MCF 10A (cell line): ENCODE measurements around the gene CD109. TPM values are rescaled to one million over a fixed set of nuclear protein-coding genes. Genes with fewer than 3 reads are reported as not detected.

ENCODE experiments used
- BruUV-seq: library from RNA; stranded (reverse); fragments of 400-500 nt; replicated peaks from 2 replicates; lab custom pipeline; 2021; lab: Mats Ljungman, UMichigan
- CTCF ChIA-PET: fragments of 300-600 bp; sonication (Branson Sonifier 250); formaldehyde crosslinking; extraction: SDS; loops from one replicate; lab custom pipeline; 2021; ENCODE audit warnings: antibody characterized with exemption, inconsistent platforms; lab: Yijun Ruan, JAX
- POLR2A ChIA-PET: fragments of 300-600, 350-650 bp; sonication (Branson Sonifier 250); formaldehyde crosslinking; extraction: SDS; loops from one replicate; lab custom pipeline; 2020; ENCODE audit warnings: antibody characterized with exemption, inconsistent platforms; lab: Yijun Ruan, JAX
- DNase-seq: peaks from one replicate; pipeline ENCODE4 v3.0.0-alpha.2; 2018; ENCODE audit not compliant: unreplicated experiment
- H3K27ac Mint-ChIP-seq: one replicate; pipeline ENCODE4 v1.8.0; 2022; ENCODE audit warnings: mild to moderate bottlenecking, low read depth, mixed read lengths; ENCODE audit not compliant: unreplicated experiment
- H3K27me3 Mint-ChIP-seq: one replicate; pipeline ENCODE4 v1.8.0; 2022; ENCODE audit warnings: mixed read lengths; ENCODE audit not compliant: insufficient read depth, unreplicated experiment
- H3K36me3 Mint-ChIP-seq: one replicate; pipeline ENCODE4 v1.8.0; 2022; ENCODE audit warnings: mild to moderate bottlenecking, moderate library complexity, mixed read lengths; ENCODE audit not compliant: insufficient read depth, unreplicated experiment
- H3K4me1 Mint-ChIP-seq: one replicate; pipeline ENCODE4 v1.8.0; 2022; ENCODE audit warnings: mixed read lengths; ENCODE audit not compliant: insufficient read depth, unreplicated experiment
- H3K4me3 Mint-ChIP-seq: one replicate; pipeline ENCODE4 v1.8.0; 2022; ENCODE audit warnings: mild to moderate bottlenecking, moderate library complexity, mixed read lengths; ENCODE audit not compliant: unreplicated experiment
- H3K9me3 Mint-ChIP-seq: one replicate; pipeline ENCODE4 v1.8.0; 2022; ENCODE audit warnings: mixed read lengths; ENCODE audit not compliant: unreplicated experiment
- intact Hi-C: fragments of 100-400 bp; cut with micrococcal nuclease; formaldehyde crosslinking; loops from 2 replicates; pipeline ENCODE4 v1.14.1; 2022
- total RNA-seq: library from RNA; stranded (reverse); gene quantifications from 2 replicates; pipeline ENCODE4 v1.2.3, GENCODE V29; 2022
- TF ChIP-seq, protein P1 (sequence below): fragments of 200-600 bp; IDR thresholded peaks from one replicate; pipeline ENCODE4 v1.8.0; 2022; ENCODE audit warnings: antibody characterized with exemption, mild to moderate bottlenecking; ENCODE audit not compliant: unreplicated experiment

The CD109 gene
- total RNA-seq, 1 experiment from 2014 or later = 94.5 TPM

DNA sequence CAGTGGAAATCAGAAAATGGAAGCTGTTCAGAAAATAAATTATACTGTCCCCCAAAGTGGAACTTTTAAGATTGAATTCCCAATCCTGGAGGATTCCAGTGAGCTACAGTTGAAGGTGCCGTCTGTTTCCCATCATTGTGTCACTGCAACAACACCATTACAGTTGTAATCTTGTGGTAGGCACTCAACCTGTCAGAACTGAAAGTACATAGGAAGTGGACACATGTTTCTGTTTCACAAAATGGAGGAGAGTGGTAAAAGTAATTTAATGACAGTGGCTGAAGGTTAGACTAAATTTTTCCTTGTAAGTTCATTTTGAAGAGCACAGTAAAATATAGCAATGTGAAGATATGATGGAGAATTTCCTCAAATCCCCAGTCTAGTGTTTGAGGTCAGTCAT lies 70.0 kb downstream of the CD109 start:
- TF ChIP-seq, protein P1, sequence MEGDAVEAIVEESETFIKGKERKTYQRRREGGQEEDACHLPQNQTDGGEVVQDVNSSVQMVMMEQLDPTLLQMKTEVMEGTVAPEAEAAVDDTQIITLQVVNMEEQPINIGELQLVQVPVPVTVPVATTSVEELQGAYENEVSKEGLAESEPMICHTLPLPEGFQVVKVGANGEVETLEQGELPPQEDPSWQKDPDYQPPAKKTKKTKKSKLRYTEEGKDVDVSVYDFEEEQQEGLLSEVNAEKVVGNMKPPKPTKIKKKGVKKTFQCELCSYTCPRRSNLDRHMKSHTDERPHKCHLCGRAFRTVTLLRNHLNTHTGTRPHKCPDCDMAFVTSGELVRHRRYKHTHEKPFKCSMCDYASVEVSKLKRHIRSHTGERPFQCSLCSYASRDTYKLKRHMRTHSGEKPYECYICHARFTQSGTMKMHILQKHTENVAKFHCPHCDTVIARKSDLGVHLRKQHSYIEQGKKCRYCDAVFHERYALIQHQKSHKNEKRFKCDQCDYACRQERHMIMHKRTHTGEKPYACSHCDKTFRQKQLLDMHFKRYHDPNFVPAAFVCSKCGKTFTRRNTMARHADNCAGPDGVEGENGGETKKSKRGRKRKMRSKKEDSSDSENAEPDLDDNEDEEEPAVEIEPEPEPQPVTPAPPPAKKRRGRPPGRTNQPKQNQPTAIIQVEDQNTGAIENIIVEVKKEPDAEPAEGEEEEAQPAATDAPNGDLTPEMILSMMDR = no peak
- no peak for DNase-seq
- Mint-ChIP-seq H3K36me3 (peaks cover 86% of the 10 kb centered on the region), H3K4me1 (peaks cover 13% of the 10 kb centered on the region), H3K27ac (no peak overlapping the region), H3K27me3 (no peaks in the 10 kb centered on the region), H3K9me3 (no peaks in the 10 kb centered on the region), H3K4me3 (no peak overlapping the region)
- POLR2A ChIA-PET = no interaction called here
- CTCF ChIA-PET = interaction anchor here (1.4 to 2.4 kb wide), 3 partner anchors 17 to 34 kb away, joined by 4 to 12 read pairs (median 5); no protein-coding TSS in a partner anchor
- intact Hi-C loops = no loop called here
- BruUV-seq = no TSS peak

DNA sequence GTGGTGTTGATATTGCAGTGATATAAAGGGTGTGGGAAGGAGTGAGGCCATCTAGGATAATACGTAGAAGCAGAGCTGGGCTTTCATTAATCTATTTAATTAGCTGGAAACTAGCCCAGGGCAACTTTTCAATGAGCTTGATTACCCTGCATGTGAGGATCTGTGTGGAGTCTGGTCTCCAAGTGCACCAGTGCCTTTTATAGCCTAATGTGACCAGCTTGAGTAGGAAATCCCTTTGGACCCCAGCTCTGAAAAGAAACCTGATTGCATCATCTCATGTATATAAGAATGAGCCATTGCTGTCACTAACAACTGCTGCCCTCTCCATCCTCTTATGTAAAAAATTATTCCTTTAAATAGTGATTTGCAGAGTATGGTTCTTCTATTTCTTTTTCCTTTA lies 72.6 kb downstream of the CD109 start:
- no peak overlapping the region for H3K4me3 Mint-ChIP-seq
- peaks cover 81% of the 10 kb centered on the region for H3K36me3 Mint-ChIP-seq
- no peak for DNase-seq
- CTCF ChIA-PET = interaction anchor here (1.2 kb wide), 1 partner anchor 29 kb away, joined by 3 read pairs; no protein-coding TSS in a partner anchor
- peaks cover 17% of the 10 kb centered on the region for H3K4me1 Mint-ChIP-seq
- intact Hi-C loops = no loop called here
- POLR2A ChIA-PET = interaction anchor here (0.6 to 0.8 kb wide), 2 partner anchors 8 to 78 kb away, joined by 3 read pairs; no protein-coding TSS in a partner anchor
- no peaks in the 10 kb centered on the region for H3K27me3 Mint-ChIP-seq
- H3K9me3 Mint-ChIP-seq = no peaks in the 10 kb centered on the region
- H3K27ac Mint-ChIP-seq = no peak overlapping the region
- BruUV-seq = no TSS peak
- TF ChIP-seq, protein P1 = no peak

DNA sequence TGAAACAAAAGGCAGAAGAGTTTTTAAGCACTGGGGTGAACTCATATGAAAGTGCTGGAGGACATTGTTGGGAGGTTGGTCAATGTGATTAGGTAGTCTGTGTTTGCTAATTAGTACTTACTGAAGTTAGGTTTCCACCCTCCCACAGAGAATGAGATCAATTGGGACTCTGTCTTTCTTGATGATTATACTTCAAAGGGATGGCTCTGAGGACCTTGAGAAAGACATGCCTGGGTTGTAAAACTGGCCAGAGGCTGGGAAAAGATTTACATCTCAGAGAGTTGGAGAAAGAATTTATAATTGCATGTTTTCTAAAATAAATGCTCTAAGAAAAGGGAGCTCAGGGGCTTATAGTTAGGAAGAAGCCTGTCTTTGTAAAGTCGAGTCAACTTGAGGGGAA lies 74.0 kb downstream of the CD109 start:
- TF ChIP-seq, protein P1 = no peak
- DNase-seq = no peak
- intact Hi-C loops = no loop called here
- Mint-ChIP-seq H3K27ac (no peak overlapping the region), H3K4me3 (no peak overlapping the region), H3K27me3 (no peaks in the 10 kb centered on the region), H3K4me1 (peaks cover 26% of the 10 kb centered on the region), H3K36me3 (peaks cover 72% of the 10 kb centered on the region), H3K9me3 (no peaks in the 10 kb centered on the region)
- ChIA-PET CTCF (interaction anchor here (0.6 to 2.8 kb wide), 2 partner anchors 80 to 1440 kb away, joined by 3 to 7 read pairs; no protein-coding TSS in a partner anchor), POLR2A (interaction anchor here (1.1 kb wide), 1 partner anchor 14 kb away, joined by 4 read pairs; no protein-coding TSS in a partner anchor)
- no TSS peak for BruUV-seq

DNA sequence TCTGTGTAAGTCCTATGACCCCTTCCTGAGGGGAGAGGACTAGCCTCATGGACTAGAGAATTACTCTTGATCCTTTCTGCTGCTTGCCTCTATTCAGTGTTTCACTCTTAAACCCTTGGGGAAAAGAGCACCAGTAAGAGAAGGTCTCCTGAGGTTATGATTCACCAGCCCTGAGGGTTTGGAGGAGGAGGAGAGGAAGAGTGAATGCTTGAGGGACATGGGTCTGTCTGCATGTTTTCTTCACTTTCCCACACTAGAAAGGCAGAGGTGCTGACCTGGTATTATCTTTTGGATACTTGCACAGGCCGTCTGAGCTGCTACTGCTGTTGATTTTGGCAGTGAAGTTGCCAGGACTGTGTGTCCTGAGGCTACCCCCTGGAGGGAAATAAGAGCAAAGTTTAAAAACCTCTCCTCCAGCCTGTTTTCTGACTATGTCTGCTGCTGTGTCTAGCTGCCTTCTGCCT lies 78.3 kb downstream of the CD109 start:
- Mint-ChIP-seq H3K4me1 (peaks cover 31% of the 10 kb centered on the region), H3K9me3 (no peaks in the 10 kb centered on the region), H3K27ac (peak overlapping the region; percentile 91), H3K36me3 (peaks cover 51% of the 10 kb centered on the region), H3K4me3 (peak overlapping the region; percentile 8), H3K27me3 (no peaks in the 10 kb centered on the region)
- CTCF ChIA-PET = interaction anchor here (0.7 to 1.4 kb wide), 5 partner anchors 36 to 1437 kb away, joined by 3 to 4 read pairs (median 3); no protein-coding TSS in a partner anchor
- BruUV-seq = no TSS peak
- TF ChIP-seq, protein P1 = no peak
- peak; percentile 97 for DNase-seq
- POLR2A ChIA-PET = interaction anchor here (0.7 to 2.2 kb wide), 5 partner anchors 11 to 1430 kb away, joined by 3 to 9 read pairs (median 3); no protein-coding TSS in a partner anchor
- intact Hi-C loops = no loop called here
